ENCODE measurements around the gene FOXJ1.

GRCh38 chr17:76087531-76087930, 53.5 kb downstream of the FOXJ1 start:
- TF ChIP-seq GLIS3 (CRISPR knock-in tag; IDR thresholded peaks at IDR 0.05) (no peak), TOX (CRISPR knock-in tag; IDR thresholded peaks at IDR 0.05; ENCODE audit: borderline replicate concordance) (no peak), ZFP30 (CRISPR knock-in tag; IDR thresholded peaks at IDR 0.05) (no peak), ZNF565 (CRISPR knock-in tag; conservative IDR thresholded peaks at IDR 0.05; ENCODE audit: low read depth) (no peak), ARNTL (CRISPR knock-in tag; IDR thresholded peaks at IDR 0.05; ENCODE audit: borderline replicate concordance, low read depth) (no peak), CSDC2 (CRISPR knock-in tag; IDR thresholded peaks at IDR 0.05) (no peak), CREB5 (CRISPR knock-in tag; IDR thresholded peaks at IDR 0.05; ENCODE audit: low read depth) (no peak)

Measured in SK-N-SH treated with all-trans-retinoic acid at 6 μM for 48 hours (cell line).